ENCODE data around the gene LELP1. TPM values are rescaled to one million over a fixed set of nuclear protein-coding genes. Genes with fewer than 3 reads are reported as not detected.

LELP1 gene
- total RNA-seq, 1 experiment from 2014 or later = not detected

- H2AFZ ChIP-seq (ENCODE audit: low read length) = no peak overlapping the region
- H2BK12ac ChIP-seq (ENCODE audit: insufficient read length, low read depth, low read length) = no peak overlapping the region
- no peak overlapping the region for H2AK5ac ChIP-seq (ENCODE audit: insufficient read length, low read length)
- H3K9ac ChIP-seq (ENCODE audit: extremely low read depth, insufficient read length, low read length) = no peak overlapping the region
- no peak overlapping the region for H3K4ac ChIP-seq (ENCODE audit: low read depth, low read length)
- H3K79me1 ChIP-seq (ENCODE audit: insufficient read depth, low read depth, low read length, poor library complexity, severe bottlenecking) = no peaks in the 10 kb centered on the region
- H2BK120ac ChIP-seq (ENCODE audit: low read depth, low read length, poor library complexity, severe bottlenecking) = no peak overlapping the region
- H3K4me3 Mint-ChIP-seq = no peak overlapping the region
- no CpG with 5 or more reads among the region's 1 CpG for WGBS (ENCODE audit: extremely low coverage, insufficient read length, low lambda C conversion rate)
- no peaks in the 10 kb centered on the region for H3K36me3 Mint-ChIP-seq (ENCODE audit: insufficient read depth in 1 of 3, low read depth in 3 of 3)
- no peak overlapping the region for H2BK20ac ChIP-seq (ENCODE audit: low read depth, low read length, poor library complexity, severe bottlenecking)
- TF ChIP-seq CTCF (conservative IDR thresholded peaks at IDR 0.05) = no peak
- no peaks in the 10 kb centered on the region for H3K23me2 ChIP-seq (ENCODE audit: insufficient read length, low read depth, low read length, poor library complexity, severe bottlenecking)
- H3K9me3 Mint-ChIP-seq = peaks cover 0 to 3% of the 10 kb centered on the region in 2 experiments; a peak in 1 of 5 replicates
- H3K56ac ChIP-seq (ENCODE audit: insufficient read length, low read depth, low read length) = no peak overlapping the region
- no peaks in the 10 kb centered on the region for H3K79me2 ChIP-seq (ENCODE audit: insufficient read depth, low read length)
- no peak overlapping the region for H4K8ac ChIP-seq (replicated peaks; ENCODE audit: insufficient read length, low read depth, low read length)
- no peak overlapping the region for H3K18ac ChIP-seq (ENCODE audit: insufficient read length, low read depth, low read length)
- H3K27me3 Mint-ChIP-seq (ENCODE audit: low read depth) = peaks cover 6% of the 10 kb centered on the region
- DNase-seq = no peak
- no peak overlapping the region for H2BK5ac ChIP-seq (ENCODE audit: insufficient read length, low read length)
- H3K4me1 Mint-ChIP-seq = no peaks in the 10 kb centered on the region
- no peaks in the 10 kb centered on the region for H3K27me3 ChIP-seq (ENCODE audit: insufficient read depth, low read length)
- H3K27ac Mint-ChIP-seq = no peak overlapping the region
- H3K14ac ChIP-seq (ENCODE audit: insufficient read depth, low read length) = no peak overlapping the region
- no peak overlapping the region for H4K91ac ChIP-seq (ENCODE audit: insufficient read length, low read depth, low read length)
- no peaks in the 10 kb centered on the region for H3K4me1 ChIP-seq (ENCODE audit: insufficient read depth, low read length)
- no peak overlapping the region for H3K23ac ChIP-seq (ENCODE audit: insufficient read length, low read depth, low read length)
- no peak overlapping the region for H3K27ac ChIP-seq (ENCODE audit: insufficient read length, low read depth, low read length)
- no peaks in the 10 kb centered on the region for H3K9me3 ChIP-seq (ENCODE audit: control insufficient read depth, low read depth, low read length)
- H3K4me2 ChIP-seq (ENCODE audit: insufficient read depth, insufficient read length, low read length) = no peak overlapping the region
- no peak overlapping the region for H4K5ac ChIP-seq (ENCODE audit: insufficient read length, low read depth, low read length)
- H2BK15ac ChIP-seq (ENCODE audit: low read depth, low read length) = no peak overlapping the region
- H4K20me1 ChIP-seq (ENCODE audit: control insufficient read depth, insufficient read depth, insufficient read length) = no peaks in the 10 kb centered on the region
- H3T11ph ChIP-seq (ENCODE audit: low read length) = no peak overlapping the region
Measured at GRCh38 chr1:153228491-153228890, 25.3 kb downstream of the LELP1 start.

All from H9 (cell line).